Measurements from ENCODE around the gene RPS2. TPM values are rescaled to one million over a fixed set of nuclear protein-coding genes. Genes with fewer than 3 reads are reported as not detected.

Gene RPS2
- total RNA-seq, 2 donors from 2014 or later: 702 to 834 TPM

GRCh38 chr16:1933097-1933661 is 31.4 kb downstream of the RPS2 start:
- DNase-seq (ENCODE audit: low spot score) (no peak), ATAC-seq (ENCODE audit: insufficient number of reproducible peaks, low FRiP score, low read depth) (no peak)
- Histone ChIP-seq H3K4me3 (no peak overlapping the region), H3K9me3 (no peaks in the 10 kb centered on the region), H3K27me3 (replicated peaks; ENCODE audit: insufficient read depth) (no peaks in the 10 kb centered on the region), H3K36me3 (peaks cover 10% of the 10 kb centered on the region), H3K27ac (no peak overlapping the region), H3K4me1 (ENCODE audit: control insufficient read depth in 1 of 2, low read depth in 2 of 2) (peaks cover 0 to 11% of the 10 kb centered on the region in 2 donors)
- TF ChIP-seq CTCF (IDR thresholded peaks at IDR 0.05): no peak

GRCh38 chr16:1932050-1933028 is 32.3 kb downstream of the RPS2 start:
- H3K36me3 ChIP-seq: peaks cover 7% of the 10 kb centered on the region
- ATAC-seq (ENCODE audit: insufficient number of reproducible peaks, low FRiP score, low read depth) (no peak), DNase-seq (ENCODE audit: low spot score) (no peak)
- no peak overlapping the region for H3K4me3 ChIP-seq
- no peak overlapping the region for H3K27ac ChIP-seq
- no peaks in the 10 kb centered on the region for H3K9me3 ChIP-seq
- no peaks in the 10 kb centered on the region for H3K27me3 ChIP-seq (replicated peaks; ENCODE audit: insufficient read depth)
- TF ChIP-seq CTCF (IDR thresholded peaks at IDR 0.05): no peak
- peaks cover 0 to 11% of the 10 kb centered on the region in 2 donors for H3K4me1 ChIP-seq (ENCODE audit: control insufficient read depth in 1 of 2, low read depth in 2 of 2)

GRCh38 chr16:1930338-1930720 is 34.3 kb downstream of the RPS2 start:
- Histone ChIP-seq H3K9me3 (no peaks in the 10 kb centered on the region), H3K27ac (no peak overlapping the region), H3K4me1 (ENCODE audit: control insufficient read depth in 1 of 2, low read depth in 2 of 2) (peaks cover 0 to 11% of the 10 kb centered on the region in 2 donors), H3K36me3 (no peaks in the 10 kb centered on the region), H3K4me3 (no peak overlapping the region), H3K27me3 (replicated peaks; ENCODE audit: insufficient read depth) (no peaks in the 10 kb centered on the region)
- TF ChIP-seq CTCF (IDR thresholded peaks at IDR 0.05): no peak
- DNase-seq (ENCODE audit: low spot score) (no peak), ATAC-seq (ENCODE audit: insufficient number of reproducible peaks, low FRiP score, low read depth) (no peak)

- Histone ChIP-seq H3K36me3 (no peaks in the 10 kb centered on the region), H3K27ac (no peak overlapping the region)
- ATAC-seq (ENCODE audit: insufficient number of reproducible peaks, low FRiP score, low read depth): peak; percentile 72
These were observed 34.9 kb downstream of the RPS2 start for GRCh38 chr16:1929578-1930337.

More at GRCh38 chr16:1929578-1930337, 34.9 kb downstream of the RPS2 start:
- TF ChIP-seq CTCF (IDR thresholded peaks at IDR 0.05): peak; percentile 98
- H3K27me3 ChIP-seq (replicated peaks; ENCODE audit: insufficient read depth): no peaks in the 10 kb centered on the region
- H3K4me3 ChIP-seq: peak overlapping the region; percentile 73
- DNase-seq (ENCODE audit: low spot score): peak; percentile 40
- peaks cover 0 to 11% of the 10 kb centered on the region in 2 donors for H3K4me1 ChIP-seq (ENCODE audit: control insufficient read depth in 1 of 2, low read depth in 2 of 2)
- H3K9me3 ChIP-seq: no peaks in the 10 kb centered on the region

All from thoracic aorta (tissue), 2 donors.